Breast epithelium (tissue), 3 donors: ENCODE data around the gene THSD4.

Experiments
- POLR2A ChIP-seq: fragments of 450-650 bp; IDR thresholded peaks from one replicate; pipeline ENCODE4 v1.6.1; 2016; ENCODE audit warnings: antibody characterized with exemption, mild to moderate bottlenecking, moderate library complexity
- POLR2AphosphoS5 ChIP-seq, 3 donors: sonication (generic); formaldehyde crosslinking; IDR thresholded peaks; one replicate each; pipeline ENCODE4 v1.6.1; 2017; ENCODE audit warnings: antibody characterized with exemption in 3 of 3
- TF ChIP-seq, protein P1 (sequence below), 3 donors: fragments of 450-650 bp; IDR thresholded peaks; one replicate each; pipeline ENCODE4 v1.5.1; 2016 to 2017; ENCODE audit warnings: antibody characterized with exemption in 3 of 3, mild to moderate bottlenecking in 3 of 3, moderate library complexity in 3 of 3

DNA sequence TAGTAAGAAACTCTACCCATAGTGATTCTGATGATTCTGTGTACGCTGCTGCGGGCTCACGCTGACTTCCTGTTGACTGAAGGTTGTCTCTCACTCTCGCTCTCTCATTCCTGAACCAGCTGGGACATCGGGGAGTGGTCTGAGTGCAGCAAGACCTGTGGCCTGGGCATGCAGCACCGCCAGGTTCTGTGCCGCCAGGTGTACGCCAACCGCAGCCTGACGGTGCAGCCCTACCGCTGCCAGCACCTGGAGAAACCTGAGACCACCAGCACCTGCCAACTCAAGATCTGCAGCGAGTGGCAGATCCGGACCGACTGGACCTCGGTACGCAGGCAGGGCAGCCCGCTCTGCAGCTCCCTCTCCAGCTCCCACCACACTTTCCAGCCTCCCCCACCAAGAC lies 631.4 kb downstream of the THSD4 start:
- TF ChIP-seq, protein P1, sequence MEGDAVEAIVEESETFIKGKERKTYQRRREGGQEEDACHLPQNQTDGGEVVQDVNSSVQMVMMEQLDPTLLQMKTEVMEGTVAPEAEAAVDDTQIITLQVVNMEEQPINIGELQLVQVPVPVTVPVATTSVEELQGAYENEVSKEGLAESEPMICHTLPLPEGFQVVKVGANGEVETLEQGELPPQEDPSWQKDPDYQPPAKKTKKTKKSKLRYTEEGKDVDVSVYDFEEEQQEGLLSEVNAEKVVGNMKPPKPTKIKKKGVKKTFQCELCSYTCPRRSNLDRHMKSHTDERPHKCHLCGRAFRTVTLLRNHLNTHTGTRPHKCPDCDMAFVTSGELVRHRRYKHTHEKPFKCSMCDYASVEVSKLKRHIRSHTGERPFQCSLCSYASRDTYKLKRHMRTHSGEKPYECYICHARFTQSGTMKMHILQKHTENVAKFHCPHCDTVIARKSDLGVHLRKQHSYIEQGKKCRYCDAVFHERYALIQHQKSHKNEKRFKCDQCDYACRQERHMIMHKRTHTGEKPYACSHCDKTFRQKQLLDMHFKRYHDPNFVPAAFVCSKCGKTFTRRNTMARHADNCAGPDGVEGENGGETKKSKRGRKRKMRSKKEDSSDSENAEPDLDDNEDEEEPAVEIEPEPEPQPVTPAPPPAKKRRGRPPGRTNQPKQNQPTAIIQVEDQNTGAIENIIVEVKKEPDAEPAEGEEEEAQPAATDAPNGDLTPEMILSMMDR (IDR thresholded peaks at IDR 0.05) = no peak
- no peak for TF ChIP-seq POLR2A
- no peak for TF ChIP-seq POLR2AphosphoS5 (IDR thresholded peaks at IDR 0.05)
